Measurements from ENCODE around the gene MYH9.
"Not testable (repeated sequence)": the region's sequence is repeated elsewhere in the genome, so short reads cannot be mapped to it uniquely, and the experiment has no call there.

MYH9 gene

DNA sequence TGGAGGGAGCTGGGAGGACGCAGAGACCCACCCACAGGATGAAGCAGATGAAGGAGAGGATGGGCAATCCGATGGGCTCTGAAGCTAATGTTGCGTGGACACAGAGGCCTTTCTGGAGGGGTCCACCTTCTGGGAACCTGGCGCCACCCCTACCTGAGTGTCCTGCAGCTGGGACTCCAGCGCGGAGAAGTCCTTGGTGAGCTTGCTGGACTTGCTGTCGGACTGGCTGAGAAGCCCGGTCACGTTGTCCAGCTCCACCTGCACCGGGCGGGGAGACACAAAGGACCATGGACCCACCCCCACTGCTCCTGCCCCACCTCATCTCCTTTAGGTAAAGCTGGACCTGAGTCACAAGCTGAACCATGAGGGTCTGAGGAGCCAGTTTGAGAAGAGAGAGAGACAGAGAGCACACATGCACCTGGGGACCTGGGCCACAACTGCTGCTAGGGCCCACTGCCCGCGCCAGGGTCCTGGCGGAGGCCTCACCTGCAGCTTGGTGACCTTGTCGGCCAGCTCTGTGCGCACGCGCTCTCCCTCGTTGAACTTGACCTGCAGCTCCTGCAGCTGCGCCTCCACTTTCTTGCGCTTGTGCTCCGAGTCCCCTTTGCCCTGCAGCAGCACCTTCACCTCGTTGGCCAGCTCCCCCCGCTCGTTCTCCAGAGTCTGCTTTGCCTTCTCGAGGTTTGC, 94.0 kb downstream of the MYH9 start:
- DNase-seq (ENCODE audit: low read depth in 2 of 2) = no peak

DNA sequence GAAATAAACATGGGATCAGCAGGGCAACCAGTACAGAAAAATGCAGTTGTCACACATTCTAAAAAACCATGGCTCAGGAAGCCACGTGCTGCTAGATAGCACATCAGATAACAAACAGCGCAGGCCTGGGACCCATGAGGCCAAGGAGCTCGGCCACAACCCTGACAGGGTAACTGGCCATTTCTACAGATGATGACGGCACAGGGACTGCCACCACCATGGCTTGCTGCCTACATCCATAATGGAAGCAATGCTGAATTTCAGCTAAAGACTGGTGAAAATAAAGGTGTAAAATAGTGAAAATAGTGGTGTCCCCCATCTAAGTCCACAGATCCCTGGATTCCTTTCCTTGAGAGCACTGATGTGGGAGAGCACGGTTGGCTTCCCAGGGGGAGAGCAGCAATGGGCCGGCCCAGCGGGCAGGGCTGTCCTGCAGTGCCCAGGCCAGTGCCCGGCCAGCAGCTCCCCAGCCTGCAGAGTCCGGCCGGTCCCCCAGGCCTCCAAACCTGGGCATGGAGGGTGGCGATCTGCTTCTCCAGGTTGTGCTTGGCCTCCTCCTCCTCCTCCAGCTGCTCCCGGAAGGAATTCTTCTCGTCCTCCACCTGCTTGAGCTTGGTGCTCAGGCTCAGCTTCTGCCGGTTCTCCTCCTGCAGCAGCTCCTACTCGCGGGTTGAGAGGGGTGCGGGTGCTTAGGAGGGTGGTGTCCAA, 94.8 kb downstream of the MYH9 start:
- no peak for DNase-seq (ENCODE audit: low read depth in 2 of 2)

DNA sequence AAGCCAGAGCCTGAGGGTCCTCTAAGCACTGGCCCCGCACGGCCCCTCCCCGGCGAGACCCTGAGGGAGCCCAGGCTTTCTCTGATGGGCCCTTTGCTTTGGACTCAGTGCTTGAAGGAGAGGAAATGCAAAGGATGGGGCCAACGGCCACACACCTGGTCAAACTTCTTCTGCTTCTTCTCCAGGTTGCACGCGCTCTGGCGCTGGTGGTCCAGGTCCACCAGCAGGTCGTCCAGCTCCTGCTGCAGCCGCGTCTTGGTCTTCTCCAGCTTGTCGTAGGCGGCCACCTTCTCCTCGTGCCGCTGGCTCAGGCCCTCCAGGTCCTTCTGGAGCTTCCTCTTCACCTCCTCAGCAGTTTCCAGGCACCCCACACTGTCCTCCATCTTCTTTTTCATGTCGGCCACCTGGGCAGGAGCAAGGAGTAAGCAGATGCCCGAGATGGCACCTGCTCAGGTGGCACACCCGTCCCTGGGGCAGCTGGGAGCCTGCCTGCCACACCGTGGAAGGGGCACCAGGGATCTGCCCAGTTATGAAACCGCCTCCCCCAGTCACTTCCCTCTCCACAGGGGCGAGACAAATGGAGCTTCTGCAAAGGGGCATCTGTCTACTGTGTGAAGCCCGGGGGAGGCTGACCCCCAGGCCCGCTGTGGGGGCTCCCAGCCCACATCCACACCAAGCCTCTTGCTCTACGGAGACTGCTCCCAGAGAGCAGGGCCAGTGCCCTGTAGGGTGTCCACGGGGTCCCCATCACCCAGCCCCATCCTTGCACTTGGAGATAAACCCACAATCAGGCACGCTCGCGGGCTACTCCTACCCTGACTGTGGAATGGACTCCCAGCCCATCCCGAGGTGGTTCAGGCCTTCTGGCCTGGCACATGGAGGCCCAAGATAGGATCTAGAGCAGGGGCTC, 95.7 kb downstream of the MYH9 start:
- no peak for DNase-seq (ENCODE audit: low read depth in 2 of 2)

DNA sequence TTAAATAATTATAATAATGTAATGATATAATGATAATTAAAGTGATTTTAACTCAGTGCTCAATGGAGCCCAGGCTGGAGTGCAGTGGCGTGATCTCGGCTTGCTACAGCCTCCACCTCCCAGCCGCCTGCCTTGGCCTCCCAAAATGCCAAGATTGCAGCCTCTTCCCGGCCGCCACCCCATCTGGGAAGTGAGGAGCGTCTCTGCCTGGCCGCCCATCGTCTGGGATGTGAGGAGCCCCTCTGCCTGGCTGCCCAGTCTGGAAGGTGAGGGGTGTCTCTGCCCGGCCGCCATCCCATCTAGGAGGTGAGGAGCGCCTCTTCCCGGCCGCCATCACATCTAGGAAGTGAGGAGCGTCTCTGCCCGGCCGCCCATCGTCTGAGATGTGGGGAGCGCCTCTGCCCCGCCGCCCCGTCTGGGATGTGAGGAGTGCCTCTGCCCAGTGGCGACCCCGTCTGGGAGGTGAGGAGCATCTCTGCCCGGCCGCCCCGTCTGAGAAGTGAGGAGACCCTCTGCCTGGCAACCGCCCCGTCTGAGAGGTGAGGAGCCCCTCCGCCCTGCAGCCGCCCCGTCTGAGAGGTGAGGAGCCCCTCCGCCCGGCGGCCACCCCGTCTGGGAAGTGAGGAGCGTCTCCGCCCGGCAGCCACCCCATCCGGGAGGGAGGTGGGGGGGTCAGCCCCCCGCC, 97.2 kb downstream of the MYH9 start:
- not testable (repeated sequence) for DNase-seq (ENCODE audit: low read depth in 2 of 2)

DNA sequence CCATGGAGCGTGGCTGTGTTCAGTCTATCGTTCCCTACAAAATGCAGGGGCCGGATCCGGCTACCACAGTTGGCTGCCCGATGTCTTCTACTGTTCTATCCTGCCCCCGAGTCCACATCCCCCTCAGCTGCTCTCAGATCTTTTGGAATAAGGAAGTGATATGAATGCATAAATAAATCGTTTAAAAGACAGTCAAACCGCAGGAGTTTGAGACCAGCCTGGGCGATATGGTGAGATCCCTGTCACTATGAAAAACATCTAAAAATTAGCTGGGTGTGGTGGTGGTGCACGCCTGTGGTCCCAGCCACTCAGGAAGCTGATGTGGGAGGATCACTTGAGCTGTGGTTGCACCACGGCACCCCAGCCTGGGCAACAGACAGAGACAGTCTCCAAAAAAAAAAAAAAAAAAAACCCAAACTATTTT, 97.8 kb downstream of the MYH9 start:
- not testable (repeated sequence) for DNase-seq (ENCODE audit: low read depth in 2 of 2)

DNA sequence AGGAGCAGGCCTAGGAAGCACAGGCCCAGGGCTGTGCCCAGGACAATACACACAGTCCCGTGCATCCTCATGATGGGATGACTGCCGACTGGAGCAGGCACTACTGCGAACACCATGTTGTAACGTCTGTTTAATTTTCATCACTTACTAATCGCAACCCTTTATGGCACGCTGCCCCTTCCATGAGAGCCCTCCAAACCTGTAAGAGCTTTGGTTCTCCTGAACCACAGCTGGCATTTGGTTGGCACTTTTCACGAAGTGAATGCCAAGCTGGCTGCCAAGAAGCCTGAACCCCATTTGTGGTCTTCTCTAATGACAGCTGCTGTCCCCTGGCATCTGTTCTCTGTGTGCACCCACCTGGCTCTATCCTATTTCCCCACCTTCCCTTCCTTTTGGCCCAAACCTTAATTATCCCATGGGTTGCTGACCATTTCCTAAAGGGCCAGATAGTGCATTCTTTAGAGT, 98.3 kb downstream of the MYH9 start:
- DNase-seq (ENCODE audit: low read depth in 2 of 2) = no peak

DNA sequence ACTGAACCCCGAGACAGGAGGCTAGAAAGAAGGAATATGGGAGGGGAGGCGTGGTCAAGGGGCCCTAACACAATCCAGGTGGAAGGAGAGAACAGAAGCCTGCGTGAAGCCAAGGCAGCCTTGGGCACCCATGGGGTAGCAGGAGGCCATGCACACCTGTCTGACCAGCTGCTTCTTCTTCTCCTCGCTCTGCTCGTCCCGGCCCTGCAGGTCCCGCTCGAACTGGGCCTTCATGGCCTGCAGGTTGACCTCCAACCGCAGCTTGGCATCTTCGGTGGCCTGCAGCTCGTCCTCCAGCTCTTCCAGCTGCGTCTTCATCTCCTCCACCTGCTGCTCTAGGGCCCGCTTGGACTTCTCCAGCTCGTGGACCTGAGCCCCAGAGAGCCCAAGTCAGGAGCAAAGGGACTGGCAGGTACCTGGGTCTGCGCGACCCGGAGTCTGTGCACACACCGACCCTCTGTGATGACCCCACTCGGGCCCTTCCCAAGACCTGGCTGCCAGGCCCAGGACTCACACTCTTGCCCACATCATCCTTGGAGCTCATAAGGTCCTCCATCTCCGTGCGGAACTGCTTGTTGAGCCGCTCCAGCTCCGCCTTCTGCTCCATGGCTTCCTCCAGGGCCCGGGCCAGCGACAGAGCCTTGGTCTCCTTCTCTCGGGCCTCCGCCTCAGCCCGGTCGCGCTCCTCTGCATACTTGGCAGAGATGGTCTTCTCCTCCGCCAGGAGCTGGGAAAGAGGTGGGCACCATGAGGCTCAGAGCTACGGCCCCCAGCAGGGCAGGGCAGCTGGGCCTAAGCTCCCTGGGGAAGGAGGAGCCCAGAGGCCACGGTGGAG, 99.0 kb downstream of the MYH9 start:
- DNase-seq (ENCODE audit: low read depth in 2 of 2) = no peak

DNA sequence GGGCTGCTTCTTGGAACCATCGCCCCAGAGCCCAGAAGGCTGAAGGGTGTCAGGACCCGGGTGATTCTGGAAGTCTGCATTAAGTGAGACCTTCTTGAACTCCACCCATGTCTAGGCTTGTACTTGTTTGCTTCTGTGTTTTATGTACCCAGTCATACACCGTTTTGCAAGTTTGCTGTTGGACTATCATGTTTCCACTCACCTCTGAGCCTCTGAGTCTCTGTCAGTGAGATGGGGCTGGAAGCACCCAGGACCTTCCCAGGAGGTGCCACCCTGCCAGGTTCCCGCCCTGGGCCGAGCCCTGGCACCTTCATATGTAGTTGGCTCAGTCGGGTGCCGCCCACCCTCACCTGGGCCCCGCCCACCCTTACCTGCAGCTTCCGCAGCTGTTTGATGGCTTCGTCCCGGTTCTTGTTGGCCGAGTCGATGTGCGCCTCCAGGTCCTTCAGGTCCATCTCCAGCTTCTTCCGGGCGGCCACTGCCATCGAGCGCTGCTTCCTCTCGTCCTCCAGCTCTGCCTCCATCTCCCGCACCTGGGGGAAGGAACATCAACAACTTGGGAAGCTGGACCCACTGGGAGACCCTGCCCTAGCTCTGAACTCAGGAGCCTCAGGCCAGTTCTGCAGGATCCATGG, 99.8 kb downstream of the MYH9 start:
- no peak for DNase-seq (ENCODE audit: low read depth in 2 of 2)

DNA sequence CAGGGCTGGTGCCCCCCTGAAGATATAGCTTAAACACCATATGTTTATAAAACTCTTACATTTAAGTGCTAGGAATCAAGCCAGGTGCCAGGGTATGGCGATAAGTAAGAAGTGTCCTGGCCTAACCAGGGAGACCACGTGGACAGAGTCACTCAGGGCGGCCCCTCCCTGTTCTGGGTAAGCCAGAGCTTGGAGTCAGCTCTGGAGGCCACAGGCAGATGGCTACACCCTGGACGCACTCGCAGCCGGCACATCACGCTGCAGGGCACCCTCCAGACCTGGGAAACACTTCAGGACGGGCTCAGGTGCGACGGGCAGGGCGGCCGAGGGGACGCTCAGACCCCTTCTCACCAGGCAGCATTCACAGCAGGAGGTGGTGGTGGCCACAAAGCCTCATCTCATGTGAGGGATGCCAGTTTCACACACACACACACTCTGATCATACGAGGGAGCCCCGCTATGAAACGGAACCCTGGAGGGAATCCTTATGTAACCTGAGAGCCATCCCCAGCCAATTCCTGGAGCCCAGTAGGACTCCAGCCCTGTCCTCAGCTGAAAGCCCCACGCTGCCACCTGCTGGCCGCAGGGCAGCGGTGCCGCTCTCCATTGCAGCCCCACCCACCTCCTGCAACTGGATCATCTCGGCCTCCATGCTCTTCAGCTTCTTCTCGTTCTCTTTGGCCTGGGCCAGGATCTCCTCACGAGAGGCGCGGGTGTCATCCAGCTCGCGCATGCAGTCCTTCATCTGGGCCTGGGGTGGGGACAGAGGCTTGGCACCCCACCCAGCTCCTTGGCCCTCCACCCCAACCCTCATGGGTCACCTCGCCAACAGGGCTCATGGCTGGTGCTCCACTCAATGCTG, 101.4 kb downstream of the MYH9 start:
- DNase-seq (ENCODE audit: low read depth in 2 of 2) = peak; percentile 23 to 50

DNA sequence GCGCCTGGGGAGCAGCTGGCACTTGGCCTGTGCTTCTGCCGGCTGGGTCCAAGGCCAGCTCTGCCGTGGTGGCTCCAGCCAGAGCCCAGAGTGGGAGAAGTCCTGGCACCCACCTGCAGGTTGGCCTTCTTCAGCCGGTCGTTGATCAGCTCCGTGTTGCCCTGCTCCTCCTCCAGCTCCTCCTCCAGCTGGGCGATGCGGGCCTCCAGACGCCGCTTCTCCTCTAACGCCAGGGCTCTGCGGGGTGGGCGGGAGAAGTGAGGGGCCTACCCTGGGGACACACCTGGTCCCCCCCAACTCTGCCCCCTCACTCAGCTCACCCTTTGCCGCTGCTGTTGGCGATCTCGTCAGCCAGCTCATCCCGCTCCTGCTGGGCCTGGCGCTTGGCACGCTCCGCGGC, 102.2 kb downstream of the MYH9 start:
- DNase-seq (ENCODE audit: low read depth in 2 of 2) = no peak

DNA sequence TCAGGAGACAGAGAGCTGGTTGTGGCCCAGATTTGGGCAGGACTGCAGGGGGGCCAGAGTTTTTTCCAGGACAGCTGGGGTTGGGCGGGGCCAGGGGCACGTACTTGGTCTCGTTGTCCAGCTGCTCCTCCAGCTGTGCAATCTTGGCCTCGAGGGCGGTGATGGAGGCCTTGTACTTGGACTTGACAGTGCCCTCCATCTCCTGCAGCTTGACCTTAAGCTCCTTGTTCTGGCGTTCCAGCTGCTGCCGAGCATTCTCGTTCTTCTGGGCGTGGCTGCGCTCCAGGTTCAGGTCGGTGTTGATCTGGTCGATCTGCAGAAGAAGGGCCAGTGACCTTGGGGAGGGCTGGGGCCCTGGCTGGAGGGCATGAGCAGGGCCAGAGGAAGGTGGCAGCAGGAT, 102.8 kb downstream of the MYH9 start:
- no peak for DNase-seq (ENCODE audit: low read depth in 2 of 2)

DNA sequence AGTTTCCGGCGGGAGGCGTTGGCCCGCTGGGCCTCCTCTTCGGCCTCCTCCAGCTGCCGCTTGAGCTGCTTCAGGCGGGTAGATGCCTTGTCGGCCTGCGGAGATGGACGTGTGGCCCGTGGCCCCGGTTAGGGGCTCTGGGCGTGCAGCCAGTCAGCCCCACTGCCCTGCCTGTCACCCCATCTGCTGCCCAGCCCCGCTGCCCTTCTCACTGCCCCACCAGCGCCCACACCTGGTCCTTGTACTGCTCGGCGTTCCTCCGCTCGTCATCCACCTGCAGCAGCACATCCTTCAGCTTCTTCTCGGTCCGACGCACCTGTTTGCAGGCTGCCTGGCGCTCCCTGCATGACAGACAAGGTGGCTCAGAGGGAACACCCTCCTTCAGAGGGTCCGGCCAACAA, 103.6 kb downstream of the MYH9 start:
- no peak for DNase-seq (ENCODE audit: low read depth in 2 of 2)

DNA sequence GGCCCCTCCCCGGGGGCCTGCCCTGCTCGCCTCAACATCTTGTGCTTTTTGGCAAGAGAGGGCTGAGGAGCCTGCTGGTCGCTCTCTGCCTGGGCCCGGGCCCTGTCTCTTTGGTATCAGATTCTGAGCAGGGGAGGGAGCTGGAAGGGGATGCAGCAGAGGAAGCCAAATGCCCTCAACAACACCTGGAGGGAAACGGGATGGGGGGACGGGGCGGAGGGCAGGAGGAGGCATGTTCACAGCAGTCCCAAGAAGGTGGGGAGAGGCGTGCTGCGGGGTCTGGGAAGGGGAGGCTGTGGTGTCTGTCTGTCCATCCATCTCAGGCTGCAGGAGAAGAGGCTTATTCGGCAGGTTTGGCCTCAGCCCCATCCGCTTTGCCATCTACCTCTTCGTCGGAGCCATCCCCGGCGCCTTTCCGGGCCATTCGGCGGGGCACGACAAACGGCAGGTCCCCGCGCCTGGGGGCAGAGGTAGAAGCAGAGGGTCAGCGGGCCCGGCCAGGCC, 105.4 kb downstream of the MYH9 start:
- DNase-seq (ENCODE audit: low read depth in 2 of 2) = no peak

DNA sequence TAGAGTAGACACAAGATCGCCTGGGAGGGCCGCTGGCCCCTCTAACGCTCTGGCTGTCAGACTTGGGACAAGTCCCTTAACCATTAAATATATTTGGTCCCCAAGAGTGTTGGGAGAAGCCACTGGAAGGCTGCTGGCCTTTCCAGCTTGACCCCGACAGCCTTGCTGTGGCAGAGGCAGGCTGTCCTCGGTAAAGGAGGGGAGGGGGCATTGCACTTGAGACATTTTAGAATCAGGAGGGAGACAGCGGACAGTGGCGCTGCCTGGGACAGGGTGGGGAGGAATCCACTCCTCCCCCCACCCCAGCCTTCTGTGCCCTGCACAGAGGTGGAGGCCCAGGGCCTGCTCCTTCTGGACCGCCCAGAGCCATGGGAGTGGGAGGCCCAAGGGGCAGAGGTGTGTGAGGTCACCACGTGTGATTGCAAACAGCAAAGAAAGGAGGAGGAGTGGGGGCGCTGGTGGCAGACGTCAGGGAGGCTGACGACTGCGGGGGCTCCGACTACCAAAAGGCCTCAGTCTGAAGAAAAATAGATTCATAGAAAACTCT, 105.9 kb downstream of the MYH9 start:
- DNase-seq (ENCODE audit: low read depth in 2 of 2) = no peak

DNA sequence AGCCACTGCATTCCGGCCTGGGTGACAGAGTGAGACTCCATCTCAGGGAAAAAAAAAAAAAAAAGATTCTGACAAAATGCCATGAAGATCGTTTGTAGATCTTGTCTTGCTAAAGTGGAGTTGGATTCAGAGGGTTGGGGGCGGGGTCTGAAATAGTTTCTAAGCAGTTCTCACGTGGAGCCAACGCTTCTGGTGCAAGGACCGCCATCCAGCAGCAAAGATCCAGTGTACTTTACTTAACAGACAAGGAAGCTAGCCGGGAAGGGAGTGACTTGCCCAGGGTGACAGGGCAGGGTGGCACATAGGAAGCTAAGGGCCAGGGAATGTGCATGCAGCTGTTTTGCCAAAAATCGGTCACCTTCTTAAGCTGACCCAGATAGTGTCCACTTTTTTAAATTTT, 107.4 kb downstream of the MYH9 start:
- DNase-seq (ENCODE audit: low read depth in 2 of 2) = no peak

DNA sequence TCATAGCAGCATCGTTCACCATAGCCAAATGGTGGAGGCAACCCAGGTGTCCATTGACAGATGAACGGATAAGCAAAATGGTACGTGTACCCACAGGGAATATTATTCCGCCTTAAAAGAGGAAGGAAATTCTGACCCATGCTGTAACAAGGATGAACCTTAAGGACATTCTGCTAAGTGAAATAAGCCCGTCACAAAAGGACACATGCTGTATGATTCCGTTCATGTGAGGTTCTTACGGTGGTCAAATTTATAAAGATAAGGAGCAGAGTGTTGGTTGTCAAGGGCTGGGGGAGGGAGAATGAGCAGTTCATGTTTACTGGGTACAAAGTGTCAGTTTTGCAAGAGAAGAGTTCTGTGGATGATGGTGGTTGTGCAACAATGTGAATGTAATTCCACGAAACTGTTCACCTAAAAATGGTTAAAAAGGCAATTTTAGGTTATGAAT, 108.5 kb downstream of the MYH9 start:
- DNase-seq (ENCODE audit: low read depth in 2 of 2) = no peak

DNA sequence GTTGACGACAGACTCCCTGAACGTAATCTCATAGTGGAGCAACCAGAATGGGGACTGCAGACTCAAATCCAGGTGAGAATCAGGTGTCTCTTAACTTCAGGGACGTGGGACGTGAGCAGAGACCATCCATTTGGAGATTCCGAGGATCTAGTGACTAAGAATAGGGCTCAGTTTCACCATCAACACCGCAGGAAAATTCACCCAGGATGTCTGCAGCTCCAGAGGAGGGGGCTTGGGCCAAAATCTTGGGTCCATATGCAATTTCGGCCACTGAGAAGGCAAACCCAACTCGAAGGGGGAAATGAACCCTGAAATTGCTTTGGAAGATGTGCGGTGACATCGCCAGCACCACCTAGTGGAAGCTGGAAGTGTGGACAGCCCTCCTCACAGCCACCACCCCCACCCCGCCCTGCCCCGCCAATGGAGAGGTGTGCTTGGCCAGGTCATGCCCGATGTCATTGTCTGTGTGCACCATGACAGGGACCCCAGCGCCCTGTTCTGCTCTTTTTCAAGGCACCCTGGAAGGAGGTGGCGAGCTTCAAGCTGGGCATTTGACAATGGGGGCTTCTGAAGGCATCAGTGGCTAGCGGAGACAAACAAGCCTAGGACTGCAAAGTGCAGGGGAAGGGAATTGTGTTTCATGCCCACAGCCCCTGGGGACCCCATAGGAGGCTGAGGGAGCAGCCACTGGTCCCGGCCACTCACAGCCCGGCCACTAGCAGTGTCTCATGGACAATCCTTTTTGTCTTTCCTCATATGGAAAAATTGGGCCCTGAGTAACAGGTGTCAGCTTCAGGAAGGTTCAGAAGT, 110.1 kb downstream of the MYH9 start:
- DNase-seq (ENCODE audit: low read depth in 2 of 2) = peak; percentile 25 to 31

DNA sequence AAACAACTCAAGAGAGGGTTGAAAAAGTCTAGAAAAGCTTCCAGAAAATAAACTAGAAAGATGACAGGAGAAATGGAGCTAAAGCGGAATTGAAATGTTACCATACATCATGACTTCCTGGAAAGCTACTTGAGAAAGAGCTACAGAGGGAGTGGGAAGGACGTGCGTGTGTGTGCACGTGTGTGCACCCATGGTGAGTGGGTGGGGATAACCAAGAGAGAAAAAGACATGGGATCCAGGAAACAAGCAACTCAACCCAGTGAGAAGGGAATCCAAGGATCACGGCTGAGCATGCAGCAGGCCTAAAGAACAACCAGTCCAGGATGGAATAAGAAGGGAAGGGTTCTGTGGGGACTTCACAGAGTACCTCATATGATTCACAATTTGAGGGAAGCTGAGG, 113.2 kb downstream of the MYH9 start:
- no peak for DNase-seq (ENCODE audit: low read depth in 2 of 2)

Measured in stimulated activated CD8-positive, alpha-beta memory T cell treated with anti-CD3 and anti-CD28 coated beads, Interleukin-7, amount 100 ng/mL, for 1 hour (primary cell).